Right atrium auricular region (tissue), 2 donors: ENCODE measurements around the gene DCTN5. TPM values are rescaled to one million over a fixed set of nuclear protein-coding genes. Genes with fewer than 3 reads are reported as not detected.

Source experiments
- DNase-seq: peaks from one replicate; pipeline ENCODE4 v3.0.0-alpha.2; 2019; ENCODE audit warnings: low spot score
- H3K27ac ChIP-seq, 2 donors: fragments of 200-600 bp; sonication (generic); 1 replicate in 1 of 2; 2 replicates in 1 of 2; pipeline ENCODE4 v1.5.1; 2016 to 2019
- H3K27me3 ChIP-seq, 2 donors: fragments of 200-600 bp; sonication (generic); one replicate each; pipeline versions ENCODE4 v1.5.1 to v1.6.0; 2017 to 2019
- H3K36me3 ChIP-seq: fragments of 200-600 bp; sonication (generic); one replicate; pipeline ENCODE4 v1.5.1; 2016
- H3K4me1 ChIP-seq, 2 donors: fragments of 200-600 bp; sonication (generic); one replicate each; pipeline versions ENCODE4 v1.5.1 to v1.6.0; 2017 to 2019
- H3K4me3 ChIP-seq, 2 donors: fragments of 200-600 bp; sonication (generic); 1 replicate in 1 of 2; 2 replicates in 1 of 2; pipeline ENCODE4 v1.5.1; 2017 to 2019; ENCODE audit warnings: mild to moderate bottlenecking in 1 of 2, moderate library complexity in 1 of 2
- H3K9me3 ChIP-seq, 2 donors: fragments of 200-600 bp; sonication (generic); one replicate each; pipeline ENCODE4 v1.5.1; 2019
- CTCF ChIP-seq, 2 donors: fragments of 200-600 bp; sonication (generic); IDR thresholded peaks; one replicate each; pipeline ENCODE4 v1.5.1; 2019; ENCODE audit warnings: antibody characterized with exemption in 2 of 2
- total RNA-seq, 2 donors: library from RNA; depleted of rRNA; stranded (reverse); fragments of >200 nt; gene quantifications; one replicate each; pipeline ENCODE4 v1.1.0, GENCODE V29; 2016

DCTN5 gene
- total RNA-seq, 2 donors from 2014 or later = 22.3 to 25.7 TPM

- no peaks in the 10 kb centered on the region for H3K9me3 ChIP-seq
- no peaks in the 10 kb centered on the region for H3K27me3 ChIP-seq
- peaks cover 0 to 17% of the 10 kb centered on the region in 2 donors for H3K4me1 ChIP-seq
- DNase-seq = no peak
- H3K27ac ChIP-seq = no peak overlapping the region
- TF ChIP-seq CTCF (IDR thresholded peaks at IDR 0.05) = no peak
- no peak overlapping the region for H3K4me3 ChIP-seq
- peaks cover 11% of the 10 kb centered on the region for H3K36me3 ChIP-seq
These were observed 35.7 kb downstream of the DCTN5 start for GRCh38 chr16:23676924-23677480.

- peak in 1 of 2 donors; percentile 59 for TF ChIP-seq CTCF (IDR thresholded peaks at IDR 0.05)
- Histone ChIP-seq H3K27ac (no peak within 1 kb of the TSS), H3K9me3 (no peaks in the 10 kb centered on the region), H3K4me3 (peak within 1 kb of the TSS; percentile 34 to 55), H3K4me1 (peaks cover 0 to 17% of the 10 kb centered on the region in 2 donors), H3K27me3 (no peaks in the 10 kb centered on the region), H3K36me3 (peaks cover 6% of the 10 kb centered on the region)
- DNase-seq = peak; percentile 69
These were observed 37.4 kb downstream of the DCTN5 start, which contains the start of gene PLK1 for GRCh38 chr16:23678430-23679273. Gene PLK1 (plus strand): TSS chr16:23678889. CDS start chr16:23678933, 44 bp downstream.

GRCh38 chr16:23679274-23679985 lies 38.2 kb downstream of the DCTN5 start:
- no peaks in the 10 kb centered on the region for H3K9me3 ChIP-seq
- peaks cover 6% of the 10 kb centered on the region for H3K36me3 ChIP-seq
- H3K27ac ChIP-seq = no peak overlapping the region
- H3K4me3 ChIP-seq = peak overlapping the region in 1 of 2 donors; percentile 55
- no peaks in the 10 kb centered on the region for H3K27me3 ChIP-seq
- no peak for DNase-seq
- H3K4me1 ChIP-seq = peaks cover 0 to 17% of the 10 kb centered on the region in 2 donors
- TF ChIP-seq CTCF (IDR thresholded peaks at IDR 0.05) = no peak

- no peak for DNase-seq
- H3K9me3 ChIP-seq = no peaks in the 10 kb centered on the region
- peaks cover 0 to 17% of the 10 kb centered on the region in 2 donors for H3K4me1 ChIP-seq
- TF ChIP-seq CTCF (IDR thresholded peaks at IDR 0.05) = no peak
- H3K27ac ChIP-seq = no peak overlapping the region
- no peaks in the 10 kb centered on the region for H3K27me3 ChIP-seq
- no peak overlapping the region for H3K4me3 ChIP-seq
- peaks cover 6% of the 10 kb centered on the region for H3K36me3 ChIP-seq
These were observed 38.7 kb downstream of the DCTN5 start for GRCh38 chr16:23679986-23680336.

GRCh38 chr16:23682181-23682580 lies 40.9 kb downstream of the DCTN5 start:
- H3K4me3 ChIP-seq = no peak overlapping the region
- no peak for TF ChIP-seq CTCF (IDR thresholded peaks at IDR 0.05)
- H3K27ac ChIP-seq = no peak overlapping the region
- H3K27me3 ChIP-seq = no peaks in the 10 kb centered on the region
- H3K4me1 ChIP-seq = peaks cover 0 to 17% of the 10 kb centered on the region in 2 donors
- no peak for DNase-seq
- peaks cover 6% of the 10 kb centered on the region for H3K36me3 ChIP-seq
- H3K9me3 ChIP-seq = no peaks in the 10 kb centered on the region
